HEK293 (cell line): ENCODE results near the gene THAP5.

ENCODE experiments used
- CTCF ChIP-seq: fragments of 450-650 bp; formaldehyde crosslinking; IDR thresholded peaks from 2 replicates; pipeline ENCODE4 v1.5.1; 2016; ENCODE audit warnings: missing biosample characterization, missing genetic modification characterization
- ZBTB8A ChIP-seq: fragments of 450-650 bp; formaldehyde crosslinking; IDR thresholded peaks from 2 replicates; pipeline ENCODE4 v1.5.1; 2016; ENCODE audit warnings: missing biosample characterization, missing genetic modification characterization
- ZNF549 ChIP-seq: fragments of 450-650 bp; IDR thresholded peaks from 2 replicates; pipeline ENCODE4 v1.5.1; 2018; ENCODE audit warnings: missing biosample characterization, missing genetic modification characterization, mild to moderate bottlenecking, inconsistent platforms, moderate library complexity

DNA sequence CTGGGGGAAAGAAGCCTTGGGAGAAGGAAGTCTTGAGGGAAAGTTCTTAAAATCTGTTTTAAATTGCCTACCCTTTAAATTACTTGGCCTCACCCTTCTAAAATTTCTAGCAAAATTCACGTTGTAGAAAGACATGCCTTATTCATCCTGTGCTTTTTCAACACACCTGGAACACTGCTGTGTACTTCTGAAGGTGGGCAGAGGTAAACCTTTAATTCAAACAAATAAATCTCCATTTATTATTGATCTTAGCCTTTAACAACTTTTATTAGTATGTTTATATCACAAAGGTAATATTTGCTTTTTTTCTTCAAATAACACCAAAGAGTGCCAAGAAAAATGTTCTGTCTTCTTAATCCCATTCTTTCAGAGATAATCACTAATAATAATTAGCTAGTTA is 30.9 kb upstream of the THAP5 start:
- TF ChIP-seq ZBTB8A (tag by site-specific recombination) (no peak), ZNF549 (no peak), CTCF (no peak)
